Neural cell (in vitro differentiated cells): ENCODE results near the gene ADORA1.

Source experiments
- EP300 ChIP-seq: fragments of 450-650 bp; conservative IDR thresholded peaks from 2 replicates; pipeline ENCODE4 v1.6.1; 2014; ENCODE audit warnings: antibody characterized with exemption, mild to moderate bottlenecking, moderate library complexity; ENCODE audit not compliant: poor library complexity, severe bottlenecking
- EZH2 ChIP-seq: fragments of 200-600, 300-800 bp; shearing (Covaris generic), sonication (generic); IDR thresholded peaks from 2 replicates; pipeline ENCODE4 v1.6.1; 2014; ENCODE audit warnings: antibody characterized with exemption, low read length, borderline replicate concordance, mild to moderate bottlenecking; ENCODE audit not compliant: insufficient read depth, poor library complexity, severe bottlenecking
- MXI1 ChIP-seq: fragments of 450-650 bp; conservative IDR thresholded peaks from 2 replicates; pipeline ENCODE4 v1.6.1; 2014; ENCODE audit warnings: antibody characterized with exemption, mild to moderate bottlenecking; ENCODE audit not compliant: poor library complexity, severe bottlenecking
- POLR2AphosphoS5 ChIP-seq: IDR thresholded peaks from 2 replicates; pipeline ENCODE4 v1.6.1; 2012
- RAD21 ChIP-seq: fragments of 450-650 bp; conservative IDR thresholded peaks from 2 replicates; pipeline ENCODE4 v1.6.1; 2014; ENCODE audit warnings: antibody characterized with exemption, mild to moderate bottlenecking, moderate library complexity
- SMC3 ChIP-seq: fragments of 450-650 bp; conservative IDR thresholded peaks from 2 replicates; pipeline ENCODE4 v1.6.1; 2014; ENCODE audit warnings: antibody characterized with exemption, mild to moderate bottlenecking, moderate library complexity; ENCODE audit not compliant: poor library complexity
- TAF1 ChIP-seq: IDR thresholded peaks from 2 replicates; pipeline ENCODE4 v1.6.1; 2012; ENCODE audit warnings: low read depth
- TF ChIP-seq, protein P1 (sequence below): fragments of 450-650 bp; IDR thresholded peaks from 2 replicates; pipeline ENCODE4 v1.5.1; 2014; ENCODE audit warnings: antibody characterized with exemption, mild to moderate bottlenecking, moderate library complexity; ENCODE audit not compliant: poor library complexity, severe bottlenecking

DNA sequence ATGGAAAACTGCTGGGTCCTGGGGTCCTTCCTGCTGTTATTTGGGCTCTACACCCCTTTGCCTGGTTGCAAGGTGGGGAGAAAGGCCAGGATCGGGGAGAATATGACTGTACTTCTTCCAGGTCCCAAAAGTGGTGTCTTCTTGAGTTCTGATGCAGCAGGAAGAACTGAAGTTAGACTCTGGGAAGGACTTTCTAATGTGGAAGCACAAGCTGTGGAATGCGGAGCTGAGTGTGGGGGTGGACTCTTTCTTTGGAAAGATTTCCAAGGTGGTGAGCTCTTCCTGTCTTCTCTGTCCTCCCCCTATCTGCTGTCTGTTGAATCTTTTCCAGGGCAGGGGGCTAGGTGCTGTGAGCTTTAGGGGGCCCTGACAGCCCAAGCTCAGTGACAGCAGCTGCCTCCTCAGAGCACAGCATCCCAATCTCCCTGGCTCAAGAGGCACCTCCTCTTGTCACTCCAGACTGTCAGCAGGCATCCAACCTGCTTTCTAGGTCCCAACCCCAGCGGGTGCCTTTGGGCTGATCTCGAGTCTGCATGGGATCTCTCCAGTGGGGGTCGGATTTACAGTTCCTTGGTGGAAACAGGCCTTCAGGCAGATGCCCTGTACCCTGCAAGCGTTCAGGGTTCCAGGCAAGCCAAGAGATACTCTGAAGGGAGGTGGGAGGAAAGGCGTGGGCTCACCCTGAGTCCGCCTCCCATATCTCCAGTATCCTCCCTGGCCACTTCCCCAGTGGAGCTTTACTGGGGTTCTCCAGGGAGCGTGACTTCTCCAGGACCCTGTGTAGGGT, 23.2 kb downstream of the ADORA1 start:
- TF ChIP-seq EP300 (no peak), POLR2AphosphoS5 (no peak), RAD21 (no peak), TAF1 (no peak), MXI1 (no peak), EZH2 (no peak), SMC3 (no peak)
- TF ChIP-seq, protein P1, sequence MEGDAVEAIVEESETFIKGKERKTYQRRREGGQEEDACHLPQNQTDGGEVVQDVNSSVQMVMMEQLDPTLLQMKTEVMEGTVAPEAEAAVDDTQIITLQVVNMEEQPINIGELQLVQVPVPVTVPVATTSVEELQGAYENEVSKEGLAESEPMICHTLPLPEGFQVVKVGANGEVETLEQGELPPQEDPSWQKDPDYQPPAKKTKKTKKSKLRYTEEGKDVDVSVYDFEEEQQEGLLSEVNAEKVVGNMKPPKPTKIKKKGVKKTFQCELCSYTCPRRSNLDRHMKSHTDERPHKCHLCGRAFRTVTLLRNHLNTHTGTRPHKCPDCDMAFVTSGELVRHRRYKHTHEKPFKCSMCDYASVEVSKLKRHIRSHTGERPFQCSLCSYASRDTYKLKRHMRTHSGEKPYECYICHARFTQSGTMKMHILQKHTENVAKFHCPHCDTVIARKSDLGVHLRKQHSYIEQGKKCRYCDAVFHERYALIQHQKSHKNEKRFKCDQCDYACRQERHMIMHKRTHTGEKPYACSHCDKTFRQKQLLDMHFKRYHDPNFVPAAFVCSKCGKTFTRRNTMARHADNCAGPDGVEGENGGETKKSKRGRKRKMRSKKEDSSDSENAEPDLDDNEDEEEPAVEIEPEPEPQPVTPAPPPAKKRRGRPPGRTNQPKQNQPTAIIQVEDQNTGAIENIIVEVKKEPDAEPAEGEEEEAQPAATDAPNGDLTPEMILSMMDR: no peak
